HCT116 (cell line): ENCODE data around the gene ABCC11.

Experiments
- JUND ChIP-seq: IDR thresholded peaks from 2 replicates; pipeline ENCODE4 v1.6.1; 2012
- POLR2A ChIP-seq: IDR thresholded peaks from 2 replicates; pipeline ENCODE4 v1.7.0; 2011; ENCODE audit warnings: borderline replicate concordance; ENCODE audit not compliant: insufficient read depth, insufficient read length; ENCODE audit errors: extremely low read depth
- SP1 ChIP-seq: IDR thresholded peaks from 2 replicates; pipeline ENCODE4 v1.6.1; 2012; ENCODE audit warnings: low read depth
- SRF ChIP-seq: IDR thresholded peaks from 2 replicates; pipeline ENCODE4 v1.6.1; 2012; ENCODE audit warnings: low read depth
- YY1 ChIP-seq: IDR thresholded peaks from 2 replicates; pipeline ENCODE4 v1.6.1; 2011; ENCODE audit warnings: low read length, low read depth, moderate library complexity, mild to moderate bottlenecking; ENCODE audit not compliant: insufficient replicate concordance; ENCODE audit errors: extremely low read depth
- TF ChIP-seq, protein P1 (sequence below): IDR thresholded peaks from 2 replicates; pipeline ENCODE4 v1.6.1; 2011; ENCODE audit warnings: mild to moderate bottlenecking, low read length, moderate library complexity; ENCODE audit not compliant: insufficient replicate concordance; ENCODE audit errors: extremely low read depth
- TF ChIP-seq, protein P2 (sequence below), 3 experiments: fragments of 200-600 bp in 1 of 3; sonication (generic) in 1 of 3; IDR thresholded peaks in 2 of 3; conservative IDR thresholded peaks in 1 of 3; 2 replicates each; pipeline ENCODE4 v1.5.1; 2012 to 2017; ENCODE audit warnings: low read depth in 2 of 3, low read length in 2 of 3, antibody characterized with exemption in 1 of 3, borderline replicate concordance in 1 of 3, control low read depth in 1 of 3, mild to moderate bottlenecking in 1 of 3, mixed read lengths in 1 of 3, mixed run types in 1 of 3, moderate library complexity in 1 of 3; ENCODE audit not compliant: insufficient read depth in 1 of 3

DNA sequence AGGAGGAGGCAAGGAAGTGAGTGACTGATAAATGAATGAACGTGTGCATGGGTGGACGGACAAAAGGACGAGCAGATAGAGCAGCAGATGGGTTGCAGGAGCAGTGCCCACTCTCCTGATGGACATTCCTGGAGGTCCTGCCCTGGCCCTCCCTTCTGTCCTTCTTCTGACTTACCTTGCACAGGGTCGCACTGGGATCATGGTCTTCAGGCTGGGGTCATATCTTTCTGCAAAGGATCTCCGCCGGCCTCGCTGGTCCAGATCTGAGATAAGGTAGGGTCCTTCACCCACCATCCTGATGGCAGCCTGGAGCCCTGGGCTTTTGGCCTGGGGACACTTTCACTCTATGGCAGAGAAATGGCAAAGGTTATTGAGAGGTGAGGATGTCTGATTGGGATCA is 101.2 kb downstream of the ABCC11 start:
- TF ChIP-seq POLR2A, result no peak
- TF ChIP-seq YY1, result no peak
- no peak for TF ChIP-seq SRF
- no peak for TF ChIP-seq JUND
- TF ChIP-seq, protein P1, sequence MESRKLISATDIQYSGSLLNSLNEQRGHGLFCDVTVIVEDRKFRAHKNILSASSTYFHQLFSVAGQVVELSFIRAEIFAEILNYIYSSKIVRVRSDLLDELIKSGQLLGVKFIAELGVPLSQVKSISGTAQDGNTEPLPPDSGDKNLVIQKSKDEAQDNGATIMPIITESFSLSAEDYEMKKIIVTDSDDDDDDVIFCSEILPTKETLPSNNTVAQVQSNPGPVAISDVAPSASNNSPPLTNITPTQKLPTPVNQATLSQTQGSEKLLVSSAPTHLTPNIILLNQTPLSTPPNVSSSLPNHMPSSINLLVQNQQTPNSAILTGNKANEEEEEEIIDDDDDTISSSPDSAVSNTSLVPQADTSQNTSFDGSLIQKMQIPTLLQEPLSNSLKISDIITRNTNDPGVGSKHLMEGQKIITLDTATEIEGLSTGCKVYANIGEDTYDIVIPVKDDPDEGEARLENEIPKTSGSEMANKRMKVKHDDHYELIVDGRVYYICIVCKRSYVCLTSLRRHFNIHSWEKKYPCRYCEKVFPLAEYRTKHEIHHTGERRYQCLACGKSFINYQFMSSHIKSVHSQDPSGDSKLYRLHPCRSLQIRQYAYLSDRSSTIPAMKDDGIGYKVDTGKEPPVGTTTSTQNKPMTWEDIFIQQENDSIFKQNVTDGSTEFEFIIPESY, result no peak
- no peak for TF ChIP-seq SP1
- TF ChIP-seq, protein P2, sequence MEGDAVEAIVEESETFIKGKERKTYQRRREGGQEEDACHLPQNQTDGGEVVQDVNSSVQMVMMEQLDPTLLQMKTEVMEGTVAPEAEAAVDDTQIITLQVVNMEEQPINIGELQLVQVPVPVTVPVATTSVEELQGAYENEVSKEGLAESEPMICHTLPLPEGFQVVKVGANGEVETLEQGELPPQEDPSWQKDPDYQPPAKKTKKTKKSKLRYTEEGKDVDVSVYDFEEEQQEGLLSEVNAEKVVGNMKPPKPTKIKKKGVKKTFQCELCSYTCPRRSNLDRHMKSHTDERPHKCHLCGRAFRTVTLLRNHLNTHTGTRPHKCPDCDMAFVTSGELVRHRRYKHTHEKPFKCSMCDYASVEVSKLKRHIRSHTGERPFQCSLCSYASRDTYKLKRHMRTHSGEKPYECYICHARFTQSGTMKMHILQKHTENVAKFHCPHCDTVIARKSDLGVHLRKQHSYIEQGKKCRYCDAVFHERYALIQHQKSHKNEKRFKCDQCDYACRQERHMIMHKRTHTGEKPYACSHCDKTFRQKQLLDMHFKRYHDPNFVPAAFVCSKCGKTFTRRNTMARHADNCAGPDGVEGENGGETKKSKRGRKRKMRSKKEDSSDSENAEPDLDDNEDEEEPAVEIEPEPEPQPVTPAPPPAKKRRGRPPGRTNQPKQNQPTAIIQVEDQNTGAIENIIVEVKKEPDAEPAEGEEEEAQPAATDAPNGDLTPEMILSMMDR (IDR thresholded peaks at IDR 0.05 in 2 of 3, conservative IDR thresholded peaks at IDR 0.05 in 1 of 3; ENCODE audit: borderline replicate concordance in 1 of 3, insufficient read depth in 1 of 3, low read depth in 2 of 3, low read length in 2 of 3), result no peak
